ENCODE measurements around the gene KIF24.

KIF24 gene

GRCh38 chr9:34341659-34342295 lies 12.7 kb upstream of the KIF24 start:
- TF ChIP-seq REST (IDR thresholded peaks at IDR 0.05; ENCODE audit: insufficient read depth in 1 of 2, low read depth in 2 of 2, low read length in 2 of 2): no peak

- TF ChIP-seq TAF1 (IDR thresholded peaks at IDR 0.05; ENCODE audit: borderline replicate concordance, insufficient read depth, low read length) (no peak), FOXP2 (optimal IDR thresholded peaks at IDR 0.05; ENCODE audit: borderline replicate concordance, extremely low read depth, extremely low read length, insufficient read depth) (no peak), REST (IDR thresholded peaks at IDR 0.05; ENCODE audit: insufficient read depth in 1 of 2, low read depth in 2 of 2, low read length in 2 of 2) (no peak), POLR2AphosphoS5 (IDR thresholded peaks at IDR 0.05; ENCODE audit: low read depth, low read length) (no peak)
Observed at GRCh38 chr9:34338665-34339385, 9.8 kb upstream of the KIF24 start.

GRCh38 chr9:34337403-34337802 lies 8.3 kb upstream of the KIF24 start:
- no peak for TF ChIP-seq TAF1 (IDR thresholded peaks at IDR 0.05; ENCODE audit: borderline replicate concordance, insufficient read depth, low read length)
- no peak for TF ChIP-seq POLR2AphosphoS5 (IDR thresholded peaks at IDR 0.05; ENCODE audit: low read depth, low read length)
- no peak for TF ChIP-seq REST (IDR thresholded peaks at IDR 0.05; ENCODE audit: insufficient read depth in 1 of 2, low read depth in 2 of 2, low read length in 2 of 2)
- TF ChIP-seq SIN3A (IDR thresholded peaks at IDR 0.05; ENCODE audit: borderline replicate concordance, insufficient read depth, low read length): no peak
- no peak for TF ChIP-seq FOXP2 (optimal IDR thresholded peaks at IDR 0.05; ENCODE audit: borderline replicate concordance, extremely low read depth, extremely low read length, insufficient read depth)

- TF ChIP-seq TAF1 (IDR thresholded peaks at IDR 0.05; ENCODE audit: borderline replicate concordance, insufficient read depth, low read length): no peak
- TF ChIP-seq FOXP2 (optimal IDR thresholded peaks at IDR 0.05; ENCODE audit: borderline replicate concordance, extremely low read depth, extremely low read length, insufficient read depth): no peak
- TF ChIP-seq SIN3A (IDR thresholded peaks at IDR 0.05; ENCODE audit: borderline replicate concordance, insufficient read depth, low read length): no peak
- TF ChIP-seq REST (IDR thresholded peaks at IDR 0.05; ENCODE audit: insufficient read depth in 1 of 2, low read depth in 2 of 2, low read length in 2 of 2): no peak
- TF ChIP-seq POLR2AphosphoS5 (IDR thresholded peaks at IDR 0.05; ENCODE audit: low read depth, low read length): no peak
Observed at GRCh38 chr9:34335376-34335775, 6.3 kb upstream of the KIF24 start.

- TF ChIP-seq POLR2AphosphoS5 (IDR thresholded peaks at IDR 0.05; ENCODE audit: low read depth, low read length) (no peak), SIN3A (IDR thresholded peaks at IDR 0.05; ENCODE audit: borderline replicate concordance, insufficient read depth, low read length) (no peak), TAF1 (IDR thresholded peaks at IDR 0.05; ENCODE audit: borderline replicate concordance, insufficient read depth, low read length) (no peak), REST (IDR thresholded peaks at IDR 0.05; ENCODE audit: insufficient read depth in 1 of 2, low read depth in 2 of 2, low read length in 2 of 2) (no peak), FOXP2 (optimal IDR thresholded peaks at IDR 0.05; ENCODE audit: borderline replicate concordance, extremely low read depth, extremely low read length, insufficient read depth) (no peak)
Observed at GRCh38 chr9:34334916-34335315, 5.8 kb upstream of the KIF24 start.

Measured in PFSK-1 (cell line).